Activated CD8-positive, alpha-beta T cell treated with anti-CD3 and anti-CD28 coated beads for 36 hours (primary cell): ENCODE data around the gene SLC4A2. TPM values are rescaled to one million over a fixed set of nuclear protein-coding genes. Genes with fewer than 3 reads are reported as not detected.
A peak's percentile ranks its signal among the peaks of the same experiment; 100 is the strongest.

ENCODE experiments used
- ATAC-seq: fragments of 200-7000 bp; cut with Tn5 transposase; one replicate; pipeline ENCODE4 v1.10.0; 2021; ENCODE audit warnings: mild to moderate bottlenecking, moderate library complexity
- CTCF ChIA-PET: fragments of 350-600 bp; sonication (Branson Sonifier 250); formaldehyde crosslinking; loops from one replicate; lab custom pipeline; 2021; ENCODE audit warnings: antibody characterized with exemption; lab: Charles Lee
- POLR2A ChIA-PET: fragments of 350-600 bp; sonication (Branson Sonifier 250); formaldehyde crosslinking; loops from one replicate; lab custom pipeline; 2021; ENCODE audit warnings: antibody characterized with exemption; lab: Charles Lee
- DNase-seq: peaks from one replicate; pipeline ENCODE4 v3.0.0-alpha.2; 2020
- H3K27ac Mint-ChIP-seq: one replicate; pipeline ENCODE4 v1.8.0; 2021; ENCODE audit warnings: mild to moderate bottlenecking, mixed read lengths
- H3K27me3 Mint-ChIP-seq: one replicate; pipeline ENCODE4 v1.8.0; 2021; ENCODE audit warnings: mixed read lengths
- H3K36me3 Mint-ChIP-seq: one replicate; pipeline ENCODE4 v1.8.0; 2021; ENCODE audit warnings: low read depth, mixed read lengths
- H3K4me1 Mint-ChIP-seq: one replicate; pipeline ENCODE4 v1.8.0; 2021; ENCODE audit warnings: low read depth, mixed read lengths
- H3K4me3 Mint-ChIP-seq: one replicate; pipeline ENCODE4 v1.8.0; 2021; ENCODE audit warnings: mild to moderate bottlenecking, moderate library complexity, mixed read lengths
- H3K9me3 Mint-ChIP-seq: one replicate; pipeline ENCODE4 v1.8.0; 2021; ENCODE audit warnings: mixed read lengths
- intact Hi-C: fragments of 100-400 bp; cut with micrococcal nuclease; formaldehyde crosslinking; loops from one replicate; pipeline ENCODE4 v1.10.0; 2022
- total RNA-seq, 2 experiments: library from RNA; stranded (reverse); gene quantifications; one replicate each; pipeline ENCODE4 v1.2.3, GENCODE V29; 2021
- TF ChIP-seq, protein P1 (sequence below): fragments of 200-600 bp; IDR thresholded peaks from one replicate; pipeline ENCODE4 v1.8.0; 2022; ENCODE audit warnings: antibody characterized with exemption, mild to moderate bottlenecking

SLC4A2 gene
- total RNA-seq, 2 experiments from 2014 or later: 42.7 to 46.1 TPM

DNA sequence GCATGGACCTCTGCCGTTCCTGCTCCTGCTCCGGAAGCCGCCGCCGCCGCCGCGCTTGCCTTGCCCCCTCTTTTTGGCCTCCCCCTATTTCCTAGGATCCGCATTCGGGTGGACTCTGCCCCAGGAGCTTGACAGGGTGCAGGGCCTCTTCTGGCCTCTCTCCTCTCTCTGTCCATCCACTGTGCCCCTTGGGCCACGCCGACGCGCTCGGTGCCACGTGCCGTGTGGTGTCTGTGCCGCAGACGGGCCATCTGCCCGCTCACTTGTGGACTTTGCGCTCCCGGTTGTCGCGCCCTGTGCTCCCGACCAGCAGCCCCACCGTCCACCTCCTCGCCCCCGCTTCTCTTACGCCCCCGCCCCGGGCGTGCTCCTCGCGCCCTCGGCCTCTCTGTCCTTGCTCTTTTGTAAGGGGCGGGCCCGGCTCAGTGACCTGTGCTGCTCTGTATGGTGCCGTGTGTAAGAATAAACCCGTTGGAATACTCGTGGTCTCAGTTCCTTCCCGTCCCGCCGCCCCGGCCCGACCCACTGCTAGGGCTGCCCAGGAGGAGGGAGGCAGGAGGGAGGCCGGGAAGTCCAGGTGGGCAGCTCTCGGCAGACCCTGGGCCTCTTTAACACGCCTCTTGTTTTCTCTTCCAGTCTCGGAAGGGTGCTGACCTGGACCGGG lies 63.9 kb downstream of the SLC4A2 start:
- ChIA-PET CTCF (interaction anchor here (0.6 to 2.1 kb wide), 44 partner anchors 8 to 325 kb away, joined by 3 to 23 read pairs (median 4); partner anchors contain the start of genes ABCF2 and TMUB1), POLR2A (interaction anchor here (0.6 kb wide), 1 partner anchor 141 kb away, joined by 3 read pairs; no protein-coding TSS in a partner anchor)
- DNase-seq (no peak), ATAC-seq (no peak)
- Mint-ChIP-seq H3K9me3 (no peaks in the 10 kb centered on the region), H3K36me3 (peaks cover 5% of the 10 kb centered on the region), H3K4me3 (no peak overlapping the region), H3K27me3 (no peaks in the 10 kb centered on the region), H3K27ac (no peak overlapping the region), H3K4me1 (no peaks in the 10 kb centered on the region)
- TF ChIP-seq, protein P1, sequence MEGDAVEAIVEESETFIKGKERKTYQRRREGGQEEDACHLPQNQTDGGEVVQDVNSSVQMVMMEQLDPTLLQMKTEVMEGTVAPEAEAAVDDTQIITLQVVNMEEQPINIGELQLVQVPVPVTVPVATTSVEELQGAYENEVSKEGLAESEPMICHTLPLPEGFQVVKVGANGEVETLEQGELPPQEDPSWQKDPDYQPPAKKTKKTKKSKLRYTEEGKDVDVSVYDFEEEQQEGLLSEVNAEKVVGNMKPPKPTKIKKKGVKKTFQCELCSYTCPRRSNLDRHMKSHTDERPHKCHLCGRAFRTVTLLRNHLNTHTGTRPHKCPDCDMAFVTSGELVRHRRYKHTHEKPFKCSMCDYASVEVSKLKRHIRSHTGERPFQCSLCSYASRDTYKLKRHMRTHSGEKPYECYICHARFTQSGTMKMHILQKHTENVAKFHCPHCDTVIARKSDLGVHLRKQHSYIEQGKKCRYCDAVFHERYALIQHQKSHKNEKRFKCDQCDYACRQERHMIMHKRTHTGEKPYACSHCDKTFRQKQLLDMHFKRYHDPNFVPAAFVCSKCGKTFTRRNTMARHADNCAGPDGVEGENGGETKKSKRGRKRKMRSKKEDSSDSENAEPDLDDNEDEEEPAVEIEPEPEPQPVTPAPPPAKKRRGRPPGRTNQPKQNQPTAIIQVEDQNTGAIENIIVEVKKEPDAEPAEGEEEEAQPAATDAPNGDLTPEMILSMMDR: no peak
- intact Hi-C loops: no loop called here

- Mint-ChIP-seq H3K36me3 (peaks cover 5% of the 10 kb centered on the region), H3K9me3 (no peaks in the 10 kb centered on the region), H3K27me3 (no peaks in the 10 kb centered on the region), H3K4me1 (no peaks in the 10 kb centered on the region), H3K27ac (no peak overlapping the region), H3K4me3 (no peak overlapping the region)
- TF ChIP-seq, protein P1: peak; percentile 94
- DNase-seq (peak; percentile 87), ATAC-seq (peak; percentile 99)
- ChIA-PET CTCF (interaction anchor here (0.6 to 2.1 kb wide), 47 partner anchors 8 to 324 kb away, joined by 3 to 23 read pairs (median 4); partner anchors contain the start of genes ABCF2 and TMUB1), POLR2A (interaction anchor here (0.6 kb wide), 1 partner anchor 140 kb away, joined by 3 read pairs; no protein-coding TSS in a partner anchor)
- intact Hi-C loops: loop anchor here (1.0 kb wide), 1 partner anchor 48 kb away; no protein-coding TSS in a partner anchor
Measured at GRCh38 chr7:151123822-151124464, 64.6 kb downstream of the SLC4A2 start.

DNA sequence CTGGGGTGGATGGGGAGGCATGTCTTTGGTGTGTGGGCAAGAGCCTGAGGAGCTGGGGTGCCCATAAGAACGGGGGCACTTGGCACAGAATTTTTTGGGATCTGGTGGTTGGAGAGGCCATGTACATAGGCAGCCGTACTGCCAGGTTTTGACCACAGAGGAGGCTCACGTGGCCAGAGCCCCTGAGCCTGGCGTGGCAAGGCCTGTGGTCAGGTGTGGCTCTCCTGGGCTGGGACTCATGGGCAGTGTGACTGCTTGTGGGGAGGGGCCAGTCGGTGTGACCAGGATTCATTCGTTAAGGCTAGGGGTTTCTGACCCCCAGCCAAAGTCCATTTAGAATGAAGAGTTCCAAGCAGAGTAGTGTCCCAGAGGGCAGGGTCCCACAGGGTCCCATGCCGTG lies 65.1 kb downstream of the SLC4A2 start:
- ChIA-PET CTCF (interaction anchor here (0.7 to 2.1 kb wide), 39 partner anchors 9 to 323 kb away, joined by 3 to 23 read pairs (median 4); partner anchors contain the start of genes ABCF2 and TMUB1), POLR2A (no interaction called here)
- TF ChIP-seq, protein P1: no peak
- peaks cover 5% of the 10 kb centered on the region for H3K36me3 Mint-ChIP-seq
- H3K4me1 Mint-ChIP-seq: no peaks in the 10 kb centered on the region
- H3K9me3 Mint-ChIP-seq: no peaks in the 10 kb centered on the region
- ATAC-seq (no peak), DNase-seq (no peak)
- intact Hi-C loops: loop anchor here (1.0 kb wide), 1 partner anchor 48 kb away; no protein-coding TSS in a partner anchor
- no peak overlapping the region for H3K27ac Mint-ChIP-seq
- no peaks in the 10 kb centered on the region for H3K27me3 Mint-ChIP-seq
- no peak overlapping the region for H3K4me3 Mint-ChIP-seq

DNA sequence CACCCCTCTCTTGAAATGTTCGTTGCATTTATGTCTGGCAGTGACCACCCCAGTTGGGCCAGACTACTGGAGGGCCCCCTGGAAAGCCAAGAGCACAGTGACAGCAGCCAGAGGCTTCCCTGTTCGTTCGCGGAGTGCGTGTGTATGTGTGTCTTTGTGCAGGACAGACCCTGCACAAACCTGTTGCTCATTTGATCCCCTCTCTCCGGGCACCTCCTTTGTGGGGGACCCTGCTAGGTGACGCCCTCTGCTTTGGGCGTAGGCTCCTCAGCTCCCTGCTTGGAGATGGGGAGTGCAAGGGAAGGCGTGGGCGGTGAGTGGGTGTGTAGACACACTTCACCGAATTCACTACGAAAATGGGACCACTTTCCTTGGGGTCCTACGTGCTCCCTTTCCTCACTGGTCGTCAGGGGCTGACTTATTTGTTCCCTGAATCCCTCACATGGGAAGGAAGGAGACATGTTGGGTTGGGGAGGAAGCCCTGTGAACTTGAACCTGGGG lies 65.6 kb downstream of the SLC4A2 start:
- Mint-ChIP-seq H3K9me3 (no peaks in the 10 kb centered on the region), H3K27me3 (no peaks in the 10 kb centered on the region), H3K4me3 (no peak overlapping the region), H3K27ac (no peak overlapping the region), H3K36me3 (peaks cover 5% of the 10 kb centered on the region), H3K4me1 (no peaks in the 10 kb centered on the region)
- TF ChIP-seq, protein P1: no peak
- CTCF ChIA-PET: interaction anchor here (0.9 to 2.1 kb wide), 23 partner anchors 9 to 323 kb away, joined by 3 to 23 read pairs (median 4); partner anchors contain the start of genes ABCF2 and TMUB1
- POLR2A ChIA-PET: no interaction called here
- no peak for ATAC-seq
- no peak for DNase-seq
- intact Hi-C loops: loop anchor here (1.0 kb wide), 1 partner anchor 47 kb away; no protein-coding TSS in a partner anchor
